ENCODE results near the gene ITGB3BP.

ITGB3BP gene

DNA sequence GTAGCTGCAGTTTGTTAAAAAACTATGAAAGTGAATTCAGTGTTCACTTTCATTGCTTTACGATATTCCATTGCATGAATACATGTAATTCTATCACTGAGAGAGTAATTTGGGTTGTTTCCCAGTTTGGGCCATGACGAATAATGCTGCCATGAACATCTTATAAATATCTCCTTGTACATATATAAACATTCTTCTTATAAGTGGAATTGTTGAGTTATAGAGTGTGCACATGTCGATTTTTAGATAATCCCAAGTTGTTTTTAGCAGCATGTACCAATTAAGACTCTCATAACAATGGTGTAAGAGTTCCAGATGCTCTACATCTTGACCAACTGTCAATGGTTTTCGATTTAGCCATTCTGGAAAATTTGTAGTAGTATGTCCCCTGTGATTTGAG, 114.7 kb downstream of the ITGB3BP start:
- no peak for DNase-seq
- Histone ChIP-seq H3K36me3 (no peaks in the 10 kb centered on the region), H3K4me1 (no peaks in the 10 kb centered on the region), H3K27me3 (no peaks in the 10 kb centered on the region), H3K9me3 (no peaks in the 10 kb centered on the region), H3K4me3 (ENCODE audit: low read depth, low read length) (no peak overlapping the region)
- TF ChIP-seq, protein P1, sequence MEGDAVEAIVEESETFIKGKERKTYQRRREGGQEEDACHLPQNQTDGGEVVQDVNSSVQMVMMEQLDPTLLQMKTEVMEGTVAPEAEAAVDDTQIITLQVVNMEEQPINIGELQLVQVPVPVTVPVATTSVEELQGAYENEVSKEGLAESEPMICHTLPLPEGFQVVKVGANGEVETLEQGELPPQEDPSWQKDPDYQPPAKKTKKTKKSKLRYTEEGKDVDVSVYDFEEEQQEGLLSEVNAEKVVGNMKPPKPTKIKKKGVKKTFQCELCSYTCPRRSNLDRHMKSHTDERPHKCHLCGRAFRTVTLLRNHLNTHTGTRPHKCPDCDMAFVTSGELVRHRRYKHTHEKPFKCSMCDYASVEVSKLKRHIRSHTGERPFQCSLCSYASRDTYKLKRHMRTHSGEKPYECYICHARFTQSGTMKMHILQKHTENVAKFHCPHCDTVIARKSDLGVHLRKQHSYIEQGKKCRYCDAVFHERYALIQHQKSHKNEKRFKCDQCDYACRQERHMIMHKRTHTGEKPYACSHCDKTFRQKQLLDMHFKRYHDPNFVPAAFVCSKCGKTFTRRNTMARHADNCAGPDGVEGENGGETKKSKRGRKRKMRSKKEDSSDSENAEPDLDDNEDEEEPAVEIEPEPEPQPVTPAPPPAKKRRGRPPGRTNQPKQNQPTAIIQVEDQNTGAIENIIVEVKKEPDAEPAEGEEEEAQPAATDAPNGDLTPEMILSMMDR (IDR thresholded peaks at IDR 0.05; ENCODE audit: low read depth, low read length): no peak

DNA sequence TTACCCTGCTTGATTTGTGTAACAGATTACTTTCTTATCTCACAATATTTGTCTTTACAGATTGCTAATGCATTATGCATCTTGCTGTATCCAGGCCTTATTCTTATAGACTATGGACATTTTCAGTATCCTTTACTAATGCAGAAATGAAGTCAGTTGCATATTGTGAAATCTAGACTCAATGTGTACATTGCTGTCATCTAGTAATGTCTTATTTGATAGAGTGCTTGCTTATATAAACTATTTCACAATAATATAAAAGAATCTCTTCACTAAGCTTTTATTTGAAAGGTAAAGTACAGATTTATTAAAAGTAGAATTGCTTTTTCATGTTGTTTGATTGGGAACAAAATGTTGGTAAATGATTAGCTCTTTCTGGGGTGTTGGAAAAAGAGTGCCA, 116.0 kb downstream of the ITGB3BP start:
- Histone ChIP-seq H3K9me3 (no peaks in the 10 kb centered on the region), H3K4me3 (ENCODE audit: low read depth, low read length) (no peak overlapping the region), H3K27me3 (no peaks in the 10 kb centered on the region), H3K36me3 (no peaks in the 10 kb centered on the region), H3K4me1 (no peaks in the 10 kb centered on the region)
- DNase-seq: no peak
- TF ChIP-seq, protein P1 (IDR thresholded peaks at IDR 0.05; ENCODE audit: low read depth, low read length): no peak

DNA sequence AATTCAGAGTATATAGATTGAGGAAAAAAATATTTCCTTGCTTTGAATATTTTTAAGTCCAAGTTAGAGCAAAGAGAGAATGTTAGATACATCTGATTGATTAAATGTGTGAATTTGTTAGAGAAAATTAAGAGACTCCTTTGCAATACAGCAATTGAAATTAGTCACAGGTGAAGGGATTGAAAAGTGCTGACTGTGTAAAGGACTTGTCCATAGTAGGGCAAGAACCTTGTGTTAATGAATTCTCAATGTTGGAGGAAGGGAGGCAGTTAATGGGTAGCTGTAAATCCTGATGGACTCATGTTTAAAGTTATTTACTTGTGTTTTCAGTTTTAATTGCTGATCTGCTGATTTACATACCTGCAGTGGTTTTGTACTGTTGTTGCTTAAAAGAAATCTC, 117.0 kb downstream of the ITGB3BP start:
- H3K9me3 ChIP-seq: no peaks in the 10 kb centered on the region
- H3K4me3 ChIP-seq (ENCODE audit: low read depth, low read length): no peak overlapping the region
- DNase-seq: no peak
- TF ChIP-seq, protein P1 (IDR thresholded peaks at IDR 0.05; ENCODE audit: low read depth, low read length): no peak
- H3K36me3 ChIP-seq: no peaks in the 10 kb centered on the region
- no peaks in the 10 kb centered on the region for H3K27me3 ChIP-seq
- no peaks in the 10 kb centered on the region for H3K4me1 ChIP-seq

DNA sequence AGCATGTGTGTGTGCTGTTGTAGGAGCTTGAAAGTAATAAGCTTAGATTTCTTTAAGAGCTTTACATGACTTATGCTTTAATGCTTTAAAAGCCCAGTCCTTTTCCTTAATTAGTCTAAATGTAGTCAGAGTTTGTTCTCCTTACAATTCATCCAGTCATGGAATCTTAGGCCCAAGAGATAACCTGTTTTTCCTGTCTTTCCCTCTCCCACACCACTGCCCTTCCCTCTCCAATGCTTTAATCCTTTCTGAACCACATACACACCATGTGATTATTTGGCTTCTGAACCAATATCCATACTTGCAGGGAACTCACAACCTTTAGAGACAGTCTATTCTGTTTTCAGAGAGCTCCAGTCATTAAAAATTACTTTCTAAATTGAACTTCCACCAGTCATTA, 118.0 kb downstream of the ITGB3BP start:
- DNase-seq: no peak
- H3K4me1 ChIP-seq: no peaks in the 10 kb centered on the region
- no peak overlapping the region for H3K4me3 ChIP-seq (ENCODE audit: low read depth, low read length)
- TF ChIP-seq, protein P1 (IDR thresholded peaks at IDR 0.05; ENCODE audit: low read depth, low read length): no peak
- no peaks in the 10 kb centered on the region for H3K9me3 ChIP-seq
- no peaks in the 10 kb centered on the region for H3K27me3 ChIP-seq
- no peaks in the 10 kb centered on the region for H3K36me3 ChIP-seq

DNA sequence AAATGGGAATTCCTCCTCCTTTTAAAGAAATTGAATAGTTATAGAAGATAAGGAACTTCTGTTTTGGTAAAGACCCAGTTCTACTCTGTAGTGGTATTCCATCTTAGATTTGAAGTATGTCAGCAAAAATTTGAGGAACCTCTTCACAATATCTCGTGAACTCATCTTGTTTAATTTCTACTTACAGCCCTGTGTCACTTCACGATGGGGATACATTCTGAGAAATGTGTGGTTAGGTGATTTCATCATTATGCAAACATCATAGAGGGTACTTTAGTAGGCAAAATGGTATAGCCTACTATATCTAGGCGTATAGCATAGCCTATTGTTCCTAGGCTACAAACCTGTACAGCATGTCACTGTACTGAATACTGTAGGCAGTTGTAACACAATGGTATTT, 119.6 kb downstream of the ITGB3BP start:
- Histone ChIP-seq H3K27me3 (no peaks in the 10 kb centered on the region), H3K36me3 (no peaks in the 10 kb centered on the region)

DNA sequence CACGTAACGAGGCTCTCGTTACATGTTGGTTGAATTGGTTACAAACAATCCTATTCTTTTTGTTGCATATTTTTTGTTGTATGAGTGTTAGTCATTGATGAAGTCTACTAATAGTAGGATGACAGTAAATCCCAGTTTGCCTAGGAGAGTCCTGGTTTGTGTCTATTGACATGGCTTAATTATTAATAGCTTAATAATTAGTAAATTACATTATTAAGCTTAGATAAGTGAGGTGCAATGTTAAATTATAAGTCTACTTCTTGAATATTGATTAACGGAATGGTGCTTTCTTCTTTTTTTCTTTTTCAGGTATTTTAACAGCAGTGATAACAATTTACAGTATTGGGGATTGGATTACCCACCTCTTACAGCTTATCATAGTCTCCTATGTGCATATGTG, 121.1 kb downstream of the ITGB3BP start:
- Histone ChIP-seq H3K4me1 (no peaks in the 10 kb centered on the region), H3K4me3 (ENCODE audit: low read depth, low read length) (no peak overlapping the region), H3K36me3 (no peaks in the 10 kb centered on the region), H3K27me3 (no peaks in the 10 kb centered on the region), H3K9me3 (no peaks in the 10 kb centered on the region)
- TF ChIP-seq, protein P1 (IDR thresholded peaks at IDR 0.05; ENCODE audit: low read depth, low read length): no peak
- DNase-seq: no peak

More for the DNA sequence above, 119.6 kb downstream of the ITGB3BP start:
- H3K4me1 ChIP-seq: no peaks in the 10 kb centered on the region
- H3K4me3 ChIP-seq (ENCODE audit: low read depth, low read length): no peak overlapping the region
- no peak for DNase-seq
- no peaks in the 10 kb centered on the region for H3K9me3 ChIP-seq
- TF ChIP-seq, protein P1 (IDR thresholded peaks at IDR 0.05; ENCODE audit: low read depth, low read length): no peak
